Hepatocyte (in vitro differentiated cells): Measurements from ENCODE around the gene KRT3. TPM values are rescaled to one million over a fixed set of nuclear protein-coding genes. Genes with fewer than 3 reads are reported as not detected.

Source experiments
- DNase-seq: peaks from one replicate; pipeline ENCODE4 v3.0.0-alpha.2; 2016; ENCODE audit warnings: low spot score
- H2AFZ ChIP-seq: fragments of 200-600 bp; sonication (generic); 2 replicates; pipeline ENCODE4 v1.6.0; 2016; ENCODE audit warnings: antibody characterized with exemption, mild to moderate bottlenecking
- H3K27ac ChIP-seq: fragments of 200-600 bp; sonication (generic); 2 replicates; pipeline ENCODE4 v1.5.1; 2016; ENCODE audit warnings: mild to moderate bottlenecking
- H3K27me3 ChIP-seq: fragments of 200-600 bp; sonication (generic); 2 replicates; pipeline ENCODE4 v1.6.1; 2016
- H3K36me3 ChIP-seq: fragments of 200-600 bp; sonication (generic); replicated peaks from 2 replicates; pipeline ENCODE4 v1.5.1; 2016; ENCODE audit warnings: low read depth; ENCODE audit not compliant: insufficient read depth
- H3K4me1 ChIP-seq: fragments of 200-600 bp; sonication (generic); 2 replicates; pipeline ENCODE4 v1.5.1; 2016; ENCODE audit warnings: mild to moderate bottlenecking, moderate library complexity; ENCODE audit not compliant: insufficient read depth
- H3K4me2 ChIP-seq: fragments of 200-600 bp; sonication (generic); 2 replicates; pipeline ENCODE4 v1.6.0; 2016
- H3K4me3 ChIP-seq: fragments of 200-600 bp; sonication (generic); 2 replicates; pipeline ENCODE4 v1.5.1; 2016; ENCODE audit warnings: mild to moderate bottlenecking
- H3K79me2 ChIP-seq: fragments of 200-600 bp; sonication (generic); 2 replicates; pipeline ENCODE4 v1.6.0; 2017; ENCODE audit warnings: mild to moderate bottlenecking
- H3K9me2 ChIP-seq: fragments of 200-600 bp; sonication (generic); replicated peaks from 2 replicates; pipeline ENCODE4 v1.6.0; 2017; ENCODE audit warnings: mild to moderate bottlenecking; ENCODE audit not compliant: insufficient read depth
- H3K9me3 ChIP-seq: fragments of 200-600 bp; sonication (generic); 2 replicates; pipeline ENCODE4 v1.5.1; 2016; ENCODE audit warnings: low read depth, mild to moderate bottlenecking
- H4K20me1 ChIP-seq: fragments of 200-600 bp; sonication (generic); 2 replicates; pipeline ENCODE4 v1.6.0; 2016; ENCODE audit warnings: mild to moderate bottlenecking; ENCODE audit not compliant: insufficient read depth, poor library complexity, severe bottlenecking
- CTCF ChIP-seq: fragments of 200-600 bp; sonication (generic); IDR thresholded peaks from 2 replicates; pipeline ENCODE4 v1.5.1; 2016; ENCODE audit warnings: antibody characterized with exemption, mild to moderate bottlenecking; ENCODE audit not compliant: poor library complexity
- EZH2 ChIP-seq: fragments of 200-600 bp; sonication (generic); IDR thresholded peaks from 2 replicates; pipeline ENCODE4 v1.6.1; 2016; ENCODE audit warnings: antibody characterized with exemption, mild to moderate bottlenecking, borderline replicate concordance
- EZH2phosphoT487 ChIP-seq: fragments of 200-600 bp; sonication (generic); IDR thresholded peaks from one replicate; pipeline ENCODE4 v1.6.1; 2018; ENCODE audit warnings: antibody characterized with exemption, mild to moderate bottlenecking, low read depth, moderate library complexity; ENCODE audit not compliant: unreplicated experiment, severe bottlenecking
- WGBS: methylation state at CpG from one replicate; pipeline ENCODE4 v1.1.6; 2016; ENCODE audit warnings: low lambda C conversion rate; ENCODE audit errors: missing lambda C conversion rate; 5-methylcytosine and 5-hydroxymethylcytosine counted together
- polyA plus RNA-seq: library from polyadenylated mRNA; unstranded; fragments of >200 nt; fragmentation: Nextera tagmentation; extraction: Ambion mirVana; gene quantifications from 2 replicates; pipeline ENCODE4 v1.2.1, GENCODE V29; 2016
- total RNA-seq: library from RNA; depleted of rRNA; stranded (reverse); fragments of >200 nt; gene quantifications from 2 replicates; pipeline ENCODE4 v1.2.3, GENCODE V29; 2014

KRT3 gene
- total and polyA plus RNA-seq, 2 experiments from 2014 or later, result not detected

DNA sequence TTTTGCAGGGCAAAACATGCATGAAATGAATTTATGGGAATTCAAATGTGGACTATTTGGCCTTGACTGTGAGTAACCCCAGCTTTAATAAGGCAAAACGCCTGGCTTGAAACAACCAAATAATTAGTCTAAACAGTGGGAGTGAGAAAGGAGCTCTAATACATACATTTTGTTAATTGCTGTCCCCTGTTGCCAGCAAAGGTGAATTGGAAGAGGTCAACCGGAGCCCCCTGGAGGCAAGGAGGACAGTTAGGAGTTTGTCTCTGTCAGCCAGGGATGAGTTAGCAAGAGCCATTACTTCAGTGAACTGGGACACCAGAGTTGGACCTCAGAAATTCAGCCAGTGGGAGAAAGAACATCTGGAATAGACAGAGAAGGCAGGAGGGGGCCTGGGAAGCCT is 36.2 kb downstream of the KRT3 start:
- H3K27ac ChIP-seq, result no peak overlapping the region
- no peak for TF ChIP-seq EZH2phosphoT487
- TF ChIP-seq EZH2, result no peak

GRCh38 chr12:52759218-52759617 is 36.7 kb downstream of the KRT3 start:
- H3K9me3 ChIP-seq, result no peaks in the 10 kb centered on the region
- H3K36me3 ChIP-seq, result no peaks in the 10 kb centered on the region
- WGBS, result 19% methylated on average over 2 of the region's 2 CpGs
- DNase-seq, result no peak
- no peaks in the 10 kb centered on the region for H3K9me2 ChIP-seq
- TF ChIP-seq EZH2phosphoT487, result no peak
- no peak for TF ChIP-seq EZH2
- TF ChIP-seq CTCF, result no peak
- no peak overlapping the region for H3K27ac ChIP-seq
- H3K27me3 ChIP-seq, result peaks cover 8% of the 10 kb centered on the region
- no peaks in the 10 kb centered on the region for H3K79me2 ChIP-seq
- H3K4me3 ChIP-seq, result no peak overlapping the region
- no peak overlapping the region for H2AFZ ChIP-seq
- no peak overlapping the region for H3K4me2 ChIP-seq
- no peaks in the 10 kb centered on the region for H4K20me1 ChIP-seq
- no peaks in the 10 kb centered on the region for H3K4me1 ChIP-seq

More for the DNA sequence above, 36.2 kb downstream of the KRT3 start:
- H3K9me3 ChIP-seq, result no peaks in the 10 kb centered on the region
- no peak overlapping the region for H3K4me2 ChIP-seq
- no peak overlapping the region for H3K4me3 ChIP-seq
- H2AFZ ChIP-seq, result no peak overlapping the region
- no peaks in the 10 kb centered on the region for H3K9me2 ChIP-seq
- WGBS, result 63% methylated on average over 2 of the region's 2 CpGs
- H3K36me3 ChIP-seq, result no peaks in the 10 kb centered on the region
- H3K27me3 ChIP-seq, result peaks cover 8% of the 10 kb centered on the region
- H3K79me2 ChIP-seq, result no peaks in the 10 kb centered on the region
- H3K4me1 ChIP-seq, result no peaks in the 10 kb centered on the region
- no peaks in the 10 kb centered on the region for H4K20me1 ChIP-seq
- DNase-seq, result no peak

DNA sequence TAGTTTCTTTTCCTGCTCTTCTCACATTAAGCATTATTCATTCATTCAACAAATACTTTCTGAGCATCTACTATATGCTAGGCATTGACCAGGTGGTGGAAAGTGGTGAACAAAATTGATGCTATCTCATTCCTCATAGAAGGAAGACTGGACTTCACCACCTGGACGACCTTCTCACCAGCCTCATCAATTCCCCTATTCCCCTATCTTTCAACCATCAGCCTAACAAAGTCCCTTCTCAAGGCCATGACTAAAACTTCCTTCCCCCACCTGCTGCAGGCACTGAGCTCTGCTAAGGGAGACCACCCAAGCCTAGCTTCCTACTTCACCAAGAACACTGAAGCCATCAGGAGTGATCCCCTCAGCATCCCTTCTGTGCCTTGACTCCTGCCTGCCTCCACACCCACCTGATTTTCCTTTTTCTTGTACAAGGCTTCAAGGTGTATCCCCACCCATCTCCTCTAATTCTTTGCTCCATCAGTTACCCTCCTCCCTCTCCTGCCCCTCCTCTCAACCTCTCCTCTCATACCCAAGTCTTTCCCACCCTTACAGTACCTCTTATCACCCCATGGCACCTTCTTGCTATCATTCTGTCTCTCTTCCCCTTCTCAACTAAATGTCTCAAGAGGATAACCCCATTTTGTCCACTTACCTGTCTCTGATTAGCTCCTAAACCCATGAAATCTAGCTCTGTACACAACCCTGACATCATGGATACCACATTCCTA is 38.3 kb downstream of the KRT3 start:
- WGBS, result 38% methylated on average over 1 of the region's 1 CpG
- no peaks in the 10 kb centered on the region for H3K4me1 ChIP-seq
- H3K36me3 ChIP-seq, result no peaks in the 10 kb centered on the region
- DNase-seq, result no peak
- no peak overlapping the region for H3K27ac ChIP-seq
- H4K20me1 ChIP-seq, result no peaks in the 10 kb centered on the region
- H3K27me3 ChIP-seq, result peaks cover 15% of the 10 kb centered on the region
- H3K4me3 ChIP-seq, result no peak overlapping the region
- no peaks in the 10 kb centered on the region for H3K79me2 ChIP-seq
- H3K4me2 ChIP-seq, result no peak overlapping the region
- H3K9me3 ChIP-seq, result no peaks in the 10 kb centered on the region
- no peak overlapping the region for H2AFZ ChIP-seq
- TF ChIP-seq EZH2 (no peak), EZH2phosphoT487 (no peak), CTCF (no peak)
- H3K9me2 ChIP-seq, result no peaks in the 10 kb centered on the region

GRCh38 chr12:52756281-52756960 is 39.5 kb downstream of the KRT3 start:
- Histone ChIP-seq H3K9me3 (no peaks in the 10 kb centered on the region), H3K9me2 (no peaks in the 10 kb centered on the region), H3K27ac (no peak overlapping the region), H3K79me2 (no peaks in the 10 kb centered on the region), H3K4me2 (no peak overlapping the region), H2AFZ (no peak overlapping the region), H3K4me3 (no peak overlapping the region), H4K20me1 (no peaks in the 10 kb centered on the region), H3K27me3 (peaks cover 20% of the 10 kb centered on the region), H3K4me1 (no peaks in the 10 kb centered on the region), H3K36me3 (no peaks in the 10 kb centered on the region)
- WGBS, result 81% methylated on average over 8 of the region's 8 CpGs
- no peak for DNase-seq
- TF ChIP-seq EZH2phosphoT487 (no peak), EZH2 (no peak), CTCF (no peak)
